HUES48 (cell line): ENCODE data around the gene FNTB.

Source experiments
- H3K27ac ChIP-seq: one replicate; pipeline ENCODE4 v1.7.0; 2013; ENCODE audit warnings: low read depth, low read length, inconsistent platforms
- H3K27me3 ChIP-seq: 2 replicates; pipeline ENCODE4 v1.6.1; 2013; ENCODE audit warnings: mild to moderate bottlenecking, low read length; ENCODE audit not compliant: control insufficient read depth, insufficient read depth
- H3K36me3 ChIP-seq: 2 replicates; pipeline ENCODE4 v1.6.1; 2013; ENCODE audit warnings: low read length; ENCODE audit not compliant: control insufficient read depth, insufficient read depth
- H3K4me1 ChIP-seq: 2 replicates; pipeline ENCODE4 v1.6.1; 2013; ENCODE audit warnings: mild to moderate bottlenecking, low read length; ENCODE audit not compliant: control insufficient read depth, insufficient read depth
- H3K4me3 ChIP-seq: 2 replicates; pipeline ENCODE4 v1.5.1; 2013; ENCODE audit warnings: mild to moderate bottlenecking, low read depth, low read length
- H3K9ac ChIP-seq: 2 replicates; pipeline ENCODE4 v1.6.1; 2013; ENCODE audit warnings: mild to moderate bottlenecking, low read depth, low read length, moderate library complexity
- H3K9me3 ChIP-seq: 2 replicates; pipeline ENCODE4 v1.6.1; 2013; ENCODE audit warnings: low read length; ENCODE audit not compliant: control insufficient read depth, insufficient read depth

The FNTB gene

GRCh38 chr14:65092349-65092748 is 105.7 kb downstream of the FNTB start:
- peaks cover 19% of the 10 kb centered on the region for H3K9me3 ChIP-seq
- peaks cover 19% of the 10 kb centered on the region; the same call in 1 of the 2 replicates for H3K4me1 ChIP-seq
- H3K27me3 ChIP-seq, result no peaks in the 10 kb centered on the region
- peaks cover 83% of the 10 kb centered on the region for H3K36me3 ChIP-seq
- no peak overlapping the region for H3K9ac ChIP-seq
- no peak overlapping the region for H3K27ac ChIP-seq
- H3K4me3 ChIP-seq, result no peak overlapping the region

- peaks cover 23% of the 10 kb centered on the region for H3K4me1 ChIP-seq
- no peak overlapping the region for H3K4me3 ChIP-seq
- H3K27ac ChIP-seq, result no peak overlapping the region
- no peaks in the 10 kb centered on the region for H3K9me3 ChIP-seq
- H3K36me3 ChIP-seq, result peaks cover 69% of the 10 kb centered on the region
- no peaks in the 10 kb centered on the region for H3K27me3 ChIP-seq
- no peak overlapping the region for H3K9ac ChIP-seq
Observed at GRCh38 chr14:65095633-65096205, 109.0 kb downstream of the FNTB start.

GRCh38 chr14:65096323-65097089 is 109.8 kb downstream of the FNTB start:
- H3K4me3 ChIP-seq, result no peak overlapping the region
- H3K4me1 ChIP-seq, result peaks cover 26% of the 10 kb centered on the region
- no peaks in the 10 kb centered on the region for H3K9me3 ChIP-seq
- H3K9ac ChIP-seq, result no peak overlapping the region
- no peak overlapping the region for H3K27ac ChIP-seq
- no peaks in the 10 kb centered on the region for H3K27me3 ChIP-seq
- H3K36me3 ChIP-seq, result peaks cover 65% of the 10 kb centered on the region

GRCh38 chr14:65098586-65098985 is 111.9 kb downstream of the FNTB start:
- peaks cover 2% of the 10 kb centered on the region; the same call in 1 of the 2 replicates for H3K27me3 ChIP-seq
- H3K9me3 ChIP-seq, result no peaks in the 10 kb centered on the region
- H3K4me3 ChIP-seq, result no peak overlapping the region
- no peak overlapping the region for H3K27ac ChIP-seq
- peaks cover 26% of the 10 kb centered on the region for H3K4me1 ChIP-seq
- no peak overlapping the region for H3K9ac ChIP-seq
- peaks cover 44% of the 10 kb centered on the region for H3K36me3 ChIP-seq

GRCh38 chr14:65100922-65101541 is 114.3 kb downstream of the FNTB start:
- peaks cover 8% of the 10 kb centered on the region for H3K4me1 ChIP-seq
- H3K36me3 ChIP-seq, result peaks cover 27% of the 10 kb centered on the region
- H3K27ac ChIP-seq, result no peak overlapping the region

GRCh38 chr14:65101631-65102440 is 115.1 kb downstream of the FNTB start:
- peak overlapping the region; percentile 90 for H3K4me3 ChIP-seq

More at GRCh38 chr14:65100922-65101541, 114.3 kb downstream of the FNTB start:
- H3K4me3 ChIP-seq, result peak overlapping the region; percentile 90
- H3K9me3 ChIP-seq, result no peaks in the 10 kb centered on the region
- no peak overlapping the region for H3K9ac ChIP-seq
- H3K27me3 ChIP-seq, result peaks cover 3% of the 10 kb centered on the region; the same call in 1 of the 2 replicates

GRCh38 chr14:65102441-65103149 is 115.9 kb downstream of the FNTB start, which contains the start of gene MAX:
Gene MAX (minus strand): TSS chr14:65102517. CDS start chr14:65102339, 178 bp downstream.
- H3K4me1 ChIP-seq, result peaks cover 6% of the 10 kb centered on the region; the same call in 1 of the 2 replicates
- peak within 1 kb of the TSS; percentile 70 for H3K9ac ChIP-seq
- peaks cover 3% of the 10 kb centered on the region; the same call in 1 of the 2 replicates for H3K27me3 ChIP-seq
- H3K27ac ChIP-seq, result peak within 1 kb of the TSS; percentile 89
- H3K9me3 ChIP-seq, result no peaks in the 10 kb centered on the region
- H3K36me3 ChIP-seq, result peaks cover 19% of the 10 kb centered on the region; the same call in 1 of the 2 replicates
- peak within 1 kb of the TSS; percentile 90 for H3K4me3 ChIP-seq

More at GRCh38 chr14:65101631-65102440, 115.1 kb downstream of the FNTB start:
- peaks cover 3% of the 10 kb centered on the region; the same call in 1 of the 2 replicates for H3K27me3 ChIP-seq
- peak overlapping the region; percentile 70 for H3K9ac ChIP-seq
- peak overlapping the region; percentile 89 for H3K27ac ChIP-seq
- no peaks in the 10 kb centered on the region for H3K9me3 ChIP-seq
- H3K4me1 ChIP-seq, result peaks cover 6% of the 10 kb centered on the region; the same call in 1 of the 2 replicates
- peaks cover 22% of the 10 kb centered on the region; the same call in 1 of the 2 replicates for H3K36me3 ChIP-seq

GRCh38 chr14:65103150-65103760 is 116.6 kb downstream of the FNTB start:
- Histone ChIP-seq H3K9me3 (no peaks in the 10 kb centered on the region), H3K36me3 (peaks cover 15% of the 10 kb centered on the region; the same call in 1 of the 2 replicates), H3K27me3 (peaks cover 3% of the 10 kb centered on the region; the same call in 1 of the 2 replicates), H3K27ac (no peak overlapping the region), H3K9ac (peak overlapping the region; percentile 43), H3K4me1 (peaks cover 6% of the 10 kb centered on the region; the same call in 1 of the 2 replicates), H3K4me3 (peak overlapping the region; percentile 82)

- Histone ChIP-seq H3K27me3 (peaks cover 3% of the 10 kb centered on the region; the same call in 1 of the 2 replicates), H3K27ac (no peak overlapping the region), H3K36me3 (peaks cover 1% of the 10 kb centered on the region; the same call in 1 of the 2 replicates), H3K4me1 (peaks cover 6% of the 10 kb centered on the region; the same call in 1 of the 2 replicates), H3K9me3 (no peaks in the 10 kb centered on the region), H3K9ac (no peak overlapping the region), H3K4me3 (no peak overlapping the region)
Observed at GRCh38 chr14:65104791-65105190, 118.1 kb downstream of the FNTB start.
